GM23248 (cell line): ENCODE measurements around the gene LINGO4. TPM values are rescaled to one million over a fixed set of nuclear protein-coding genes. Genes with fewer than 3 reads are reported as not detected.
A peak's percentile ranks its signal among the peaks of the same experiment; 100 is the strongest.

Experiments used
- DNase-seq: peaks from one replicate; pipeline ENCODE4 v3.0.0-alpha.2; 2015
- H2AFZ ChIP-seq: fragments of 200-600 bp; sonication (generic); 2 replicates; pipeline ENCODE4 v1.6.1; 2016; ENCODE audit warnings: antibody characterized with exemption
- H3F3A ChIP-seq: fragments of 200-600 bp; sonication (generic); 2 replicates; pipeline ENCODE4 v1.6.1; 2016; ENCODE audit warnings: mild to moderate bottlenecking, antibody characterized with exemption, mixed run types; ENCODE audit not compliant: insufficient read depth
- H3K27ac ChIP-seq: fragments of 200-600 bp; sonication (generic); 2 replicates; pipeline ENCODE4 v1.5.1; 2016; ENCODE audit warnings: mild to moderate bottlenecking
- H3K27me3 ChIP-seq: fragments of 200-600 bp; sonication (generic); replicated peaks from 2 replicates; pipeline ENCODE4 v1.6.1; 2016; ENCODE audit warnings: mild to moderate bottlenecking; ENCODE audit not compliant: insufficient read depth
- H3K36me3 ChIP-seq: fragments of 200-600 bp; sonication (generic); 2 replicates; pipeline ENCODE4 v1.6.1; 2016; ENCODE audit warnings: low read depth, mild to moderate bottlenecking
- H3K4me1 ChIP-seq: fragments of 200-600 bp; sonication (generic); 2 replicates; pipeline ENCODE4 v1.6.1; 2016; ENCODE audit warnings: mild to moderate bottlenecking; ENCODE audit not compliant: insufficient read depth
- H3K4me2 ChIP-seq: fragments of 200-600 bp; sonication (generic); one replicate; pipeline ENCODE4 v1.6.1; 2016; ENCODE audit warnings: mild to moderate bottlenecking; ENCODE audit not compliant: unreplicated experiment
- H3K4me3 ChIP-seq: fragments of 200-600 bp; sonication (generic); 2 replicates; pipeline ENCODE4 v1.5.1; 2016; ENCODE audit warnings: mild to moderate bottlenecking
- H3K79me2 ChIP-seq: fragments of 200-600 bp; sonication (generic); 2 replicates; pipeline ENCODE4 v1.6.1; 2016; ENCODE audit warnings: mild to moderate bottlenecking; ENCODE audit not compliant: insufficient read depth
- H3K9ac ChIP-seq: fragments of 200-600 bp; sonication (generic); 2 replicates; pipeline ENCODE4 v1.6.1; 2016; ENCODE audit warnings: mild to moderate bottlenecking
- H3K9me2 ChIP-seq: fragments of 200-600 bp; sonication (generic); 2 replicates; pipeline ENCODE4 v1.6.1; 2016; ENCODE audit warnings: mixed run types, mild to moderate bottlenecking, moderate library complexity; ENCODE audit not compliant: insufficient read depth
- H3K9me3 ChIP-seq: fragments of 200-600 bp; sonication (generic); one replicate; pipeline ENCODE4 v1.6.1; 2017; ENCODE audit warnings: low read depth
- H4K20me1 ChIP-seq: fragments of 200-600 bp; sonication (generic); 2 replicates; pipeline ENCODE4 v1.6.0; 2016; ENCODE audit not compliant: insufficient read depth
- EZH2 ChIP-seq: fragments of 200-600 bp; sonication (generic); IDR thresholded peaks from 2 replicates; pipeline ENCODE4 v1.6.1; 2018; ENCODE audit warnings: antibody characterized with exemption, mild to moderate bottlenecking; ENCODE audit not compliant: insufficient read depth, poor library complexity, severe bottlenecking
- EZH2phosphoT487 ChIP-seq: fragments of 200-600 bp; sonication (generic); IDR thresholded peaks from 2 replicates; pipeline ENCODE4 v1.6.1; 2018; ENCODE audit warnings: antibody characterized with exemption, moderate library complexity, mild to moderate bottlenecking, low read depth; ENCODE audit not compliant: insufficient read depth
- WGBS, 2 experiments: methylation state at CpG; one replicate each; pipeline ENCODE4 v1.1.6; 2015 to 2017; ENCODE audit warnings: low lambda C conversion rate in 2 of 2, low coverage in 1 of 2; ENCODE audit errors: missing lambda C conversion rate in 2 of 2; 5-methylcytosine and 5-hydroxymethylcytosine counted together
- in situ Hi-C: fragments of 300-500 bp; cut with MboI; formaldehyde crosslinking; loops from 2 replicates; pipeline ENCODE4 v1.15.0; 2020
- polyA plus RNA-seq: library from polyadenylated mRNA; unstranded; fragments of >200 nt; fragmentation: Nextera tagmentation; extraction: Ambion mirVana; gene quantifications from 2 replicates; pipeline ENCODE4 v1.2.1, GENCODE V29; 2016
- total RNA-seq: library from RNA; depleted of rRNA; stranded (reverse); fragments of >200 nt; shearing (Covaris generic); gene quantifications from 2 replicates; pipeline ENCODE4 v1.2.3, GENCODE V29; 2014

Gene LINGO4
- total and polyA plus RNA-seq, 2 experiments from 2014 or later: not detected

DNA sequence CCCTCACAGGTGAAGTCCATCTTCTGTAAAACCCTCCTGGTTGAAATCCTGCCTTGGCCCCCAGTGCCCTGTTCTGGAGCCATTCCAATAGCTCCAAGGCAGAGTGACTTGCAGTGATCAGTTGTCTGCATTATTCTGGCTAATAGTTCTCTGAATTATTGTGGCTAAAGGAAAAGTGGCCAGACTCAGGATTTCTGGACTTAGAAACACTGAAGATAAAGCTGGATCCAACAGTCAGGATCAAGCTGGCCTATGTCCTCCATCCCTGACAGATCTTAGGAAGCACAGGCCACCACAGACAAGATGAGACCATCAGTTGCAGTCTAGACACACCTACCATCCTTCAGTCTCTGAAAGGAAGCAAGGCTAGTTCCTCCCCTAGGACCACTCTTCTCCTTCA lies 35.2 kb upstream of the LINGO4 start:
- Histone ChIP-seq H3F3A (peaks cover 11% of the 10 kb centered on the region; the same call in 1 of the 2 replicates), H3K79me2 (no peaks in the 10 kb centered on the region), H3K9me2 (no peaks in the 10 kb centered on the region), H3K9ac (no peak overlapping the region), H3K36me3 (no peaks in the 10 kb centered on the region), H3K27ac (no peak overlapping the region), H3K4me3 (no peak overlapping the region), H3K4me2 (no peak overlapping the region), H4K20me1 (no peaks in the 10 kb centered on the region), H3K4me1 (no peaks in the 10 kb centered on the region), H3K27me3 (peaks cover 21% of the 10 kb centered on the region), H2AFZ (no peak overlapping the region), H3K9me3 (no peaks in the 10 kb centered on the region)
- in situ Hi-C loops: no loop called here
- TF ChIP-seq EZH2phosphoT487: no peak
- DNase-seq: no peak

DNA sequence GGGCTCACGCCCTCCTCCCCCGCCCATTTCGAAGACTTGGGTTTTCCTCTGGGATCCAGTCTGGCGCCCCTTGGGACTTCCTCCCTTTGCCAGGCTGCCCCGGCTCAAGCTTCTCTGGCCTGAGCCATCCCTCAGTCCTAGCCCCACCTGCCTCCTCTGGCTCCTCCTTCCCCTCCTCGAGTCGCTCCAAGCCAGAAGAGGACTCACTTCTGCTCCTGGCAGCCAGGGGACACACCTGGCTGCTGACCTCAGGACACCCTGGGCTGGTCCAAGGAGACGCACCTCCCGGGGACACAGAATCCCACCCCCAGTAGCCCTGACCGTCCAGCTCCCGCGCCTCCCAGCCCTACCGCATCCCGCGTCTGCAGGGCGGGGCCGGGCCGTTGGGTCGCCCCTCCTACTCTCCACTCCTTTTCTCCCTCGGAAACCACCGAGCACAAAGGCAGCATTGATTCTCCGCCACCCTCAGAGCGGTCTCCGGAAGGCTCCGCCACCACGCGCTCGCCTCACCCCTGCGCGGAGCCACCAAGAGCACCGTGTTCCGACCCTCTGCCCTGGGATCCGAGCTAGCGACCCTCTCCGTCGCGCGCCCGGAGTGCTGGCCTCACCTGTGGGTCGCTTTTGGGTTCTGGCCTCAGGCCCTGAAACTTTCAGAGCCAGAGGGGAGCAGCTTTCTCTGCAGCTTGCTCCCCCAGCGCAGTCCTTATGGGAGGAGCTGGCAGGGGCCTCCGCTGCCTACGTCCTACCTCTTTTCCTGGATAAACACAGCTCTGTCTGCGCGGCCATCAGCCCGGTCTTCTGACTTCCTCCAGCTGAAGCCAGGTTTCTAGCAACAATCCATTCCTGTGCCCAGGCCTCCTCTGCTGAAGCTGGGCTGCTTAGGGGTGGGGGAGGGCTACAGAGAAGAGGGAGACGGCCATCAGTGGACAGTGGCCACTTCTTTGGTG lies 34.5 kb upstream of the LINGO4 start, which contains the start of gene C2CD4D:
Gene C2CD4D, minus strand, starts transcription at position 364 of the 947 bp plus-strand sequence. CDS start 831 bp downstream, outside the sequence.
- Histone ChIP-seq H3K36me3 (no peaks in the 10 kb centered on the region), H3K27me3 (peaks cover 21% of the 10 kb centered on the region), H3K79me2 (no peaks in the 10 kb centered on the region), H3K9me3 (no peaks in the 10 kb centered on the region), H3K9ac (0 out of 2 replicates have a peak within 1 kb of the TSS, but pooled peaks have one; percentile 6), H3K27ac (no peak within 1 kb of the TSS), H3K9me2 (no peaks in the 10 kb centered on the region), H4K20me1 (no peaks in the 10 kb centered on the region), H3K4me2 (peak within 1 kb of the TSS; percentile 55), H3F3A (peaks cover 11% of the 10 kb centered on the region; the same call in 1 of the 2 replicates), H2AFZ (peak within 1 kb of the TSS; percentile 70), H3K4me1 (no peaks in the 10 kb centered on the region), H3K4me3 (peak within 1 kb of the TSS; percentile 55)
- no peak for TF ChIP-seq EZH2
- TF ChIP-seq EZH2phosphoT487: no peak
- in situ Hi-C loops: no loop called here
- DNase-seq: no peak
- 53 to 56% methylated on average over 41 to 47 of the region's 47 CpGs for WGBS, 2 experiments

DNA sequence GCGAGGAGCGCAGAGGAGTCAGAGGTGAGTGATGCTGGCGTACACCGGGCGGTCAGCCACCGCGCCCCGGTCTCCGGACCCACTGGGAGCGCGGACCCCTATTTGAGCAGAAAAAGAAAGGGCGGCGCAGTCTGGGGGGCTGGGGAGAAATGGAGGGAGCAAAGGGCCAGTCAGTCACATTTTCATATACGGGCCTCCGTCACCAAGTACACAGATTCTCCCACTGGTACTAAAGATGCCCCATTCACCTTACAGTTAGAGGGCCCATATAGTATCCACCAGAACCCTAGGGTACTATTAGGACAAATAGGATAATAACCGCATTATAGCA lies 33.8 kb upstream of the LINGO4 start:
- peak; percentile 89 for TF ChIP-seq EZH2
- TF ChIP-seq EZH2phosphoT487: no peak
- WGBS, 2 experiments: 10 to 15% methylated on average over 16 of the region's 16 CpGs
- Histone ChIP-seq H3F3A (peaks cover 11% of the 10 kb centered on the region; the same call in 1 of the 2 replicates), H3K4me3 (peak overlapping the region; percentile 55), H4K20me1 (no peaks in the 10 kb centered on the region), H3K27ac (no peak overlapping the region), H3K79me2 (no peaks in the 10 kb centered on the region), H3K9ac (no peak overlapping the region), H3K4me2 (peak overlapping the region; percentile 55), H3K36me3 (no peaks in the 10 kb centered on the region), H3K9me2 (no peaks in the 10 kb centered on the region), H3K4me1 (no peaks in the 10 kb centered on the region), H2AFZ (peak overlapping the region; percentile 70), H3K9me3 (no peaks in the 10 kb centered on the region), H3K27me3 (peaks cover 21% of the 10 kb centered on the region)
- DNase-seq: no peak
- in situ Hi-C loops: no loop called here

DNA sequence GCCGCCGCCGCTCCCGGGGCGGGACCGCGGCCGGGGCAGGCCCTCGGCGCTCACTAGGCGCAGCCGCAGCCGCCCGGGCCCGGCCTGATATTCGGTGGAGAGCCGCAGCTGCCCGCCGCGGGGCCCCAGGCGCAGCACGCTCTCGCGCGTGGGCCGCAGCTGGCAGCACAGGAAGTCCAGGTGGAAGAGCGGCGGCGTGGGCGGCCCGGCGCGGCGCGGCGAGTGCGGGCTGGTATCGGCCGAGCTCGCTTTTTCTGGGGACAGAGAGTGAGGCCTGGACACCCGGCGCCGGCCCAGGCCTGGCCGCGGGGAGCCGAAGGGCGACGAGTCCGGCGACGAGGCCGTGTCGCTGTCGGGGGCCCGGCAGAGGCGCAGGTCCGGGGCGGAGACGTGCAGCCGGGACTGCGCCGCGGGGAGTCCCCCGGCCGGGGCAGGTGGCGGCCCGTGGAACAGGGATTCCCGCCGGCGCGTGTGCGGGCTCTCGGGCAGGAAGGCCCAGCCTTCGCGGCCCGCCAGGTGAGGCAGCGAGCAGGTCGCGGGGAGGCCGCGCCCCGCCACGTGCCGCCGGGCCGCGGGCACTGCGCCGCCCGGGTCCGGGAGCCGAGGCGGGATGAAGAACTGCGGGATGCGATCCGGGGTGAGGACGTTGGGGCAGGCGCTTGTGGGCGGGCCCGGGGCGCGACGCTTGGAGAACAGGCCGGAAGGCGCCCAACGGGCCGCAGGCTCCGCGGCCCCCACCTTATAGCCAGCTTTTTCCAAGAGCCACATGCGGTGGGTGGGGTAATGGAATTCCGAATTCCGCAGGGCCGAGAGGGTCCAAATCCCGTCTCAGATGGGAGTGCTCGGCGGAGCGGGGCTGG lies 33.2 kb upstream of the LINGO4 start:
- H2AFZ ChIP-seq: peak overlapping the region; percentile 70
- H3K36me3 ChIP-seq: no peaks in the 10 kb centered on the region

More for the DNA sequence above, 33.2 kb upstream of the LINGO4 start:
- peak overlapping the region; percentile 55 for H3K4me3 ChIP-seq
- no peak for TF ChIP-seq EZH2
- no peak for TF ChIP-seq EZH2phosphoT487
- H3K27me3 ChIP-seq: peaks cover 21% of the 10 kb centered on the region
- H3K4me2 ChIP-seq: peak overlapping the region; percentile 55
- no peaks in the 10 kb centered on the region for H3K79me2 ChIP-seq
- H3K27ac ChIP-seq: no peak overlapping the region
- H3K9me2 ChIP-seq: no peaks in the 10 kb centered on the region
- no peaks in the 10 kb centered on the region for H3K9me3 ChIP-seq
- 3 to 8% methylated on average over 94 to 99 of the region's 117 CpGs for WGBS, 2 experiments
- peak overlapping the region; percentile 6; the same call in 1 of the 2 replicates for H3K9ac ChIP-seq
- peaks cover 11% of the 10 kb centered on the region; the same call in 1 of the 2 replicates for H3F3A ChIP-seq
- DNase-seq: peak; percentile 59
- no peaks in the 10 kb centered on the region for H4K20me1 ChIP-seq
- no peaks in the 10 kb centered on the region for H3K4me1 ChIP-seq
- in situ Hi-C loops: no loop called here
